Measurements from ENCODE around the gene ADGRG7.

Gene ADGRG7

GRCh38 chr3:100600181-100601042, 9.0 kb upstream of the ADGRG7 start:
- no peak for DNase-seq (ENCODE audit: low read depth)

DNA sequence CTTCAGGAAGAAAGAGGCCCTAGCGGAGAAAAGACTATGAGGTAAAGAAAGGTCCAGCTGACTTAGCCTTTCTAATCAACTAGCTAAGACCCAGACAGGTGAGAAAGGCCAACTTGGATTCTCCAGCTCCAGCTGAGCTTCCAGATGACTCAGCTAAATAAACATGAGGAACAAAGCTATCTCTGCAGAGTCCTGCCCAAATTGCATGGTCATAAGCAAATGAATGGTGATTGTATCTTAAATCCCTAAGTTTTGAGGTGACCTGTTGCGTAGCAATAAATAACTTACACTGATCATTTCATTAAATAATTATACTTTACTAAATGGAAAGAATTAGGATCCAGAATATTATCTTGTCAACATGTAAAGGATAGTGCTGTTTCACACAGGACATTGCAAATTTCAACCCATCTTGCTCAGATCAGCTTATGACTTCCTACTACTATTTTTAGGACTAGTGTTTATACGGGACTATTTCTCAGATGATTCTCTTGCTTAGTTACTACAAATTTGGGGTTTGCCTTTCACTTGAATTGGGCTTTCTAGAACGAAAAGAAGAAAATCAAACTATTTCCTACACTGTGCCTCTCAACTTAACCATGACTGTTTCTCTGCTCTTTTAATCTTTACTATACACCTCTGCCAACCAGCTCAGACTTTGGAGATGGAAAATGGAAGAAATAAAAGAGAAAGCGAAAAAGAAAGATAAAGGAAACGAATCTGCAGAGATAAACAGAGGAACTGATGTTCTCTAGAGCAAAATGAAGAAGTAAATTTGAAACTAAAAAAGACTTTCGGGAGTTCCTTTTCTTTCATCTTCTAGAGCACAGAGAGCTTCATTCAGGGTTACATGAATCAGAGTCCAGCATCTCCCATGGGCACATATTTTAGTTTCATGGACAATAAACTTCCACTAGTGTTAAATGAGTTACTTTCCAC, 6.6 kb upstream of the ADGRG7 start:
- DNase-seq (ENCODE audit: low read depth) = peak; percentile 27

DNA sequence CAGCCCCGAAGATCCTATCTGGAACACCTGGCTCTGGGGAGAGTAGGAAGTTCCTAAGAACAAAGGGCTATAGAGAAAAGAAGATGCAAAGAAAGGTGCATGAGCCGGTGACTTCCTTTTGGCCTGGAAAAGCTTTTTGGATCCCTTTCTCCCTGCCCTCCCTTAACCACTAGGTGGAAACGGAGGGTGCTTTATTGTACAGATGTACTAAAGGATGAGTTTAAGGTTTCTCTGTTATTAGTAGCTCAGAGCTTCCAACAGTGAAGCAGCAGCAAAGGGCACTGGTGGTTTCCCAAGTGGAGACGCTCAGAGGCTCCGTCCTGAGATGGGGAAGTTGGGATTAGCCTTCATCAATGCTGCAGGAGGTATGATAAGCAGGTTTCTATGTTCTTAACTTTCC, 5.9 kb upstream of the ADGRG7 start:
- DNase-seq (ENCODE audit: low read depth) = peak; percentile 37

DNA sequence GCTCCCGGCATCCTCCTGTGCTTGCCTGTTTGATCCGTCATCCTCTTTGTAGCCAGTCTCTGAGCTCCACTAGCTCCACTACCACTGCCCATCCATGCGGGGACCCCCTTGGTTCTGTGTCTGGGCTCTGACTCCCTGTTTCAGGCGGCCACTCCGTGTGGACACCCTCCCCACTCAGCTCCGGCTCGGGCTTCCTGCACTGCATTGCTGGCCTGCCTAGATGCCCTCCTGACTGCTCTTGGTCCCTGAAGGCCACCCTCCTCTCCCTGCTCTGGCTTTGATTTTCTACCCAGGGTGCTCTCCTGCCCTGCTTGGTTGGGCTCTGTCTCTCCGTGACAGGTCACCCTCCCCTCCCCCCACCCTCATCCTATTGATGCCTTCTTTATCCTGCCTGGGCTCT, 4.0 kb upstream of the ADGRG7 start:
- no peak for DNase-seq (ENCODE audit: low read depth)

DNA sequence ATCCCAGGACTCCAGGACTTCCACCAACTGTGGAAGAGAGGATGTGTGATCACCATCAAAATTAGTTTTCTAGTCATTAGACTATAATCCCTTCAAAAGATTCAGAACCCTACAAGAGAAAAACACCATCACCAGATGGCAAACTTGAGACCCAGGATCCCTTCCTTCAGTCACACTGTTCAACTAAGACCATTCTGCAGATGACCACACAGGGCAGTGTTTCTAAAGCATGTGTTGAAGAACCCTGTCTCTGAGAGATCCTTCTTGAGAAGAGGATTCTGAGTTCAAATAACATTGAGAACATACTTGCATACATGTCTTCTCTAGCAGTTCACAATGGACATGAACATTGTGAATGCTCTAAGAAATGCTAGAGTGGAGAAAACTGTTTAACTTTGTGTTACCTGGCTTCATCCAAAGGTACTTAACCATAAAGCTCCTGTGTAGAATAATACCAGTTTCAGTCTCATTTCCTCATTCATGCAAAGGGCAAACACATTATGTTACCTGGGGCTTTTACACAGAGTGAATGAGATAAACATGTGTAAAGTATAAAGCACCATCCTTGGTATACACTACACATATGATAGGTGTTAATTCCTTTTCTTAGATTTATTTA, 2.4 kb upstream of the ADGRG7 start:
- DNase-seq (ENCODE audit: low read depth) = no peak

DNA sequence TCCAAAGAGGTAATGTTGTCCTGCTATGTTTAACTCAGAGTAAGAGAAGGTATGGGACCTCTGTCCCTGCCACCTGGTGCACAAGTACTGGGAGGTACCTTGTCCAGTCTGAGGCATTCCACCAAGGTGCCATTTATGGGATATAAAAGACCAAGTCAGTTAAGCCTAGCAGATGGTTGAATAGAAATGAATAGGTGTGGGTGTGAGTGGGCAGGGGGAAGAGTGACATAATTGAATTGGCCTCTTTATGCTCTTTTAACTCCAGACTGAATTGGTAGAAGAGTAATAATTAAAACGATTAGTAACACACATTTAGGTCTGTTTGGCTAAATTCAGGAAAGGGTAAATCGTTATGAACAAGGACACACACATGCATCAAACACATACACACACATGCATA, 562 bp downstream of the ADGRG7 start:
- no peak for DNase-seq (ENCODE audit: low read depth)

DNA sequence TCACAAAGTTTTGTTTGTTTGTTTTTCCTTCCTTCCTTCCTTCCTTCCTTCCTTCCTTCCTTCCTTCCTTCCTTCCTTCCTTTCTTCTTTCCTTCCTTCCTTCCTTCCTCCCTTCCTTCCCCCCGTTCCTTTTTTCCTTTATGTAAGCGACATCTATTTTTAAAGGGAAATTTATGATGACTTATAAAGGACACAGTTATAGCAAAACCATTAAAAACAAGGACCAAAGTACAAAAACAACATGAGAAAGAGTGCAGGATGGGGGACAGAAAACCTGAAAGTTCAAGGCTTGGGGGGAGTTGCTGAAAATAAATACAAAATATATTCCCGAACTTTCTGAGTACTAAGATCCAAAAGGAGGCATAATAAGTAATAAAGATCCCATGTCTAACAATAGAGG, 1.8 kb downstream of the ADGRG7 start:
- DNase-seq (ENCODE audit: low read depth) = no peak

DNA sequence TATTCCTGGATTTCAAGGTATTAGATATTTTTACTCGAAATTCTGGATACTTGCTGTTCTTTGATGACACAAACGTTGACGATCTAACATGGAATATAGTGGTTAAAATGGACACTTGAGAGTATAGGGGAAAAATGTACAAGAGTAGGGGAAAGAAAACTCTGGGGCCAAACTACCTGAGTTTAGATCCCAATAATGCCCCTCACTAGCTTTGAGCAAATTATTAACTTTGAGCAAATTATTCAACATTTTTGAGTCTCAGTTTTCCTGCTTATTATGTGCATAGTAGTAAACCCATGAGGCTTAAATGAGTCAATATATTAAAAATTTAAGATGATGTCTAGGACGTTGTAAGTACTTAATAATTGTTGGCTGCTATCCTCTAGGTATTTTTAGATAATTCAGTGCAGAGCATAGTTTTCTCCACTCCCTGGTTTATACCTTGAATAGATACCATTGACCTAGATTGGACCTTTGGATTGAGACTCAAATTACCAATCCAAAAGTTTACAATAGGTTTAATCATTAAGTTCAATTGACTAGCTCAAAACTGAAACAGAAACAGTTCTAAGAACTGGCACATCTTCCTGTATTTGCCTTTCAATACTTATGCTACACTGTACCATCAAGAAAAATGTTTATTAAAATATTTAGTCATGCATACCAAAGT, 4.5 kb downstream of the ADGRG7 start:
- DNase-seq (ENCODE audit: low read depth) = no peak

- no peak for DNase-seq (ENCODE audit: low read depth)
Observed at GRCh38 chr3:100614941-100615340, 5.5 kb downstream of the ADGRG7 start.

GRCh38 chr3:100615684-100616083, 6.3 kb downstream of the ADGRG7 start:
- peak; percentile 14 for DNase-seq (ENCODE audit: low read depth)

DNA sequence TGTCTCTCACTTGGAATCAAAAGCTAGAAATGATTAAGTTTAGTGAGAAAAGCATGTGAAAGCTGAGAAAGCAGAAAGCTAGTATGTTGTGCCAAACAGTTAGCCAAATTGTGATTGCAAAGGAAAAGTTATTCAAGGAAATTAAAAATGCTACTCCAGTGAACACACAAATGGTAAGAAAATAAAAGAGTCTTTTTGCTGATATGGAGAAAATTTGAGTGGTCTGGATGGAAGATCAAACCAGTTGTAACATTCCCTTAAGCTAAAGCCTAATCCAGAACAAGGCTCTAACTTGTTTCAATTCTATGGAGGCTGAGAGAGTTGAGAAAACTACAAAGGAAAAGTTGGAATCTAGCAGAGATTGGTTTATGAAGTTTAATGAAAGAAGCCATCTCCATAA, 11.8 kb downstream of the ADGRG7 start:
- DNase-seq (ENCODE audit: low read depth) = no peak

GRCh38 chr3:100627491-100627890, 18.1 kb downstream of the ADGRG7 start:
- DNase-seq (ENCODE audit: low read depth) = no peak

DNA sequence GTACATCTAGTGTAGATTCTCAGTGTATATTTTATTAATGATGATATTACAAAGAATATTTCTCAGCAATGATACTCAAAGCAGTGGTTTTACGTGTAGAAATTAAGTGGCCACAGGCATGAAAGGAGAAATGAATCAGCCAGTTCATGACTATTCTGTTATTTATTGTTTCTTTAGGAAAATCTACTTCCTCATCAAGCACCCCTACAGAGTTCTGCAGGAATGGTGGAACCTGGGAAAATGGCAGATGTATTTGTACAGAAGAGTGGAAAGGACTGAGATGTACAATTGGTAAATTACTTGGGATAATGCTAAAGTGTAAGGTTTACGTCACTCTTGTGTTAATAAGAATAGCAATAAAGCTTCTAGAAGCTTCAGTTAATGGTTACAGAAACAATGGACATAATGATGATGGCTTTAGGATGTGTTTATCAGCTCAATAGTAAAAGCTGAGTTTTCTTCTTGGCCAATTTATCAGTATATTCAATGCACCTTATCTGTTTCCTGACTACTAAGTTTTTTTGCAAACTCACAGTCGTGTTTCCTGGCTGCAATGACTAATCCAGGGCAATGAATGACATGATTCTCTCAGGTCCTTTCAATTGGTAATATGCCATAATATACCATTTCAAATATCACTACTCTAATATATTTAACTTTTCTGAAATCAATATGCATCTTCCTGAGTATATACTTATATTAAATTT, 20.2 kb downstream of the ADGRG7 start:
- DNase-seq (ENCODE audit: low read depth) = no peak

GRCh38 chr3:100630664-100631063, 21.3 kb downstream of the ADGRG7 start:
- no peak for DNase-seq (ENCODE audit: low read depth)

DNA sequence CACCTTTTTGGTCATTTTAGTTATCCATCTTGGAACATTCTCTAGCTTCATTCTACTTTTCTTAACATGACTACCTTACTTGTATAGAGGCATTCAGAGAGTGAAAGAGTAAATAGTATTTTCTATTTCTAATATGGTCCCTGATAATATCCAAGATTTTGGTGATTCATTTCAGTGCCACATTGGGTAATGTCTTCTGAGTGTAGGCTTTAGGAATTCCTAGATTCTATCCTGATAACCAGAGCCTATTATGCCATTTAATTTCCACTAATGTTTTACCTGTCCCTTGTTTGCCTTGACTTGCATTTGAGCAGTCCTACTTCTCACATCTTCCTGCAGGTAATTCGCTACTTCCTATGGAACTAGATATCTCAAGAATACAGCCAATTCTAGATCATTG, 21.8 kb downstream of the ADGRG7 start:
- no peak for DNase-seq (ENCODE audit: low read depth)

DNA sequence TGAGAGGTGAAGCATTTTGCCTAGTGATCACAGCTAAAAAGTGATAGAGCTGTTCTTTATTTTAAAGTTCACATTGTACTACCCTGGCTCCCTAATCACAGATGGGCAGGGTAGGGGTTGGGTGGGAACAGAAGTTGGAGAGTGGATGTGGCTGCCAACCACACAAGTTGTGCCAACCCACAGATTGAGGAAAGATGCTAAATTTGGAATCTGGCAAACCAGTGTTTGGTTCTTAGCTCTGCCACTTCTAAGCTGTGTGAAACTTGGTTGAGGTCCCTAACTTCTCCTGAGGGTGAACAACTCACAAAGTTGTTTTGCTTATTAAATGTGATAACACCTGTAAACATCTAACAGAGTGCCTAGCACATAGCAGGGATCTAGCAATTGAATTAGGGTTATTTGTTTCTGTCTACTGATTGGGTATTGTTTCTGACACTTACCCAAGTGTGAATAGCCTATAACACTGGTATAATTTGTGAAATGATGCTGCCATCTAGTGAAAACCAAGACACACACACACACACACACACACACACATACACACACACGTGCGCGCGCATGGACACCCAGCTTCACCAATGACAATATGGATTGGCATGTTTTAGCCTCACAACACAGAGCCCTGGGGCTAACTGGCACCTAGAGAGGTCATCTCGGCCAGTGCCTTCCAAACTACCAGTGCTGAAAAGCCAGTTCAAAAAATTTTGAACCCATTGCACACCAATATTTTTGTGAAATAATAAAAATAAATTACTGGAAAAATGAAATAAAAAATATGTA, 25.3 kb downstream of the ADGRG7 start:
- DNase-seq (ENCODE audit: low read depth) = peak; percentile 25

- no peak for DNase-seq (ENCODE audit: low read depth)
Observed at GRCh38 chr3:100635273-100635701, 25.9 kb downstream of the ADGRG7 start.

DNA sequence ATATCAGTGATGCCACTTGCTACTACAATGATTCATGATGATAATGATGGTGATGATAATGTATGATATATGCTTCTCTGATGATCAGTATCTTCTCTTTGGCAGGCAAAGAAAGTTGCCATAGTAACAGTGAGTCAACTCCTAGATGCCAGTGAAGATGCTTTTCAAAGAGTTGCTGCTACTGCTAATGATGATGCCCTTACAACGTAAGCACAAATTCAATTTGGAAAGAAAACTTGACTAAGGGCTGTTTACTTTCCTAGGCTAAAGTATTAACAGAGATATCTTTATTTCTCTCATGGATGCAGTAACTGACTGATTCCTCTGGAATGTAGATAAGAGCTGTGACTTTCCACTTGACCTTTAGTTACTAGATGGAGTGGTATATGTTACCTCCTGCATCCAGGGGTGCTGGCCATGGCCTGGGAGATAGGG, 27.8 kb downstream of the ADGRG7 start:
- DNase-seq (ENCODE audit: low read depth) = no peak

GRCh38 chr3:100640633-100641032, 31.2 kb downstream of the ADGRG7 start:
- no peak for DNase-seq (ENCODE audit: low read depth)

- DNase-seq (ENCODE audit: low read depth) = no peak
Observed at GRCh38 chr3:100641471-100642032, 32.2 kb downstream of the ADGRG7 start.

Data from fibroblast of gingiva (primary cell).